HG03354 (cell line): Measurements from ENCODE around the gene CHMP4A.

ENCODE experiments used
- ATAC-seq: cut with Tn5 transposase; IDR thresholded peaks from one replicate; pipeline ENCODE4 v1.9.1; 2021; ENCODE audit warnings: mild to moderate bottlenecking; ENCODE audit not compliant: unreplicated experiment, poor library complexity, severe bottlenecking

The CHMP4A gene

GRCh38 chr14:24183014-24183481 lies 30.2 kb downstream of the CHMP4A start:
- no peak for ATAC-seq

GRCh38 chr14:24182110-24182882 lies 31.0 kb downstream of the CHMP4A start:
- no peak for ATAC-seq

- ATAC-seq = no peak
These were observed 31.8 kb downstream of the CHMP4A start for GRCh38 chr14:24181371-24182077.

- ATAC-seq = no peak
These were observed 33.1 kb downstream of the CHMP4A start for GRCh38 chr14:24179961-24180796.

- no peak for ATAC-seq
These were observed 33.9 kb downstream of the CHMP4A start for GRCh38 chr14:24179294-24179960.

- no peak for ATAC-seq
These were observed 34.7 kb downstream of the CHMP4A start for GRCh38 chr14:24178399-24179178.

GRCh38 chr14:24177891-24178290 lies 35.4 kb downstream of the CHMP4A start:
- no peak for ATAC-seq

GRCh38 chr14:24177041-24177825 lies 36.1 kb downstream of the CHMP4A start:
- ATAC-seq = no peak

GRCh38 chr14:24176599-24176998 lies 36.7 kb downstream of the CHMP4A start:
- ATAC-seq = no peak

- ATAC-seq = no peak
These were observed 40.4 kb downstream of the CHMP4A start for GRCh38 chr14:24172871-24173281.

GRCh38 chr14:24172261-24172860 lies 40.9 kb downstream of the CHMP4A start:
- no peak for ATAC-seq

- ATAC-seq = peak; percentile 88
These were observed 41.6 kb downstream of the CHMP4A start, which contains the start of gene REC8 for GRCh38 chr14:24171422-24172260. Gene REC8, plus strand, starts transcription at chr14:24172080. Its CDS starts 473 bp downstream, at chr14:24172553.

- ATAC-seq = no peak
These were observed 45.7 kb downstream of the CHMP4A start for GRCh38 chr14:24167469-24168114.

GRCh38 chr14:24165785-24166184 lies 47.5 kb downstream of the CHMP4A start:
- no peak for ATAC-seq

- ATAC-seq = no peak
These were observed 48.7 kb downstream of the CHMP4A start for GRCh38 chr14:24164518-24164991.

- ATAC-seq = no peak
These were observed 51.2 kb downstream of the CHMP4A start for GRCh38 chr14:24162093-24162492.
